Measurements from ENCODE around the gene DDX59.

The DDX59 gene

DNA sequence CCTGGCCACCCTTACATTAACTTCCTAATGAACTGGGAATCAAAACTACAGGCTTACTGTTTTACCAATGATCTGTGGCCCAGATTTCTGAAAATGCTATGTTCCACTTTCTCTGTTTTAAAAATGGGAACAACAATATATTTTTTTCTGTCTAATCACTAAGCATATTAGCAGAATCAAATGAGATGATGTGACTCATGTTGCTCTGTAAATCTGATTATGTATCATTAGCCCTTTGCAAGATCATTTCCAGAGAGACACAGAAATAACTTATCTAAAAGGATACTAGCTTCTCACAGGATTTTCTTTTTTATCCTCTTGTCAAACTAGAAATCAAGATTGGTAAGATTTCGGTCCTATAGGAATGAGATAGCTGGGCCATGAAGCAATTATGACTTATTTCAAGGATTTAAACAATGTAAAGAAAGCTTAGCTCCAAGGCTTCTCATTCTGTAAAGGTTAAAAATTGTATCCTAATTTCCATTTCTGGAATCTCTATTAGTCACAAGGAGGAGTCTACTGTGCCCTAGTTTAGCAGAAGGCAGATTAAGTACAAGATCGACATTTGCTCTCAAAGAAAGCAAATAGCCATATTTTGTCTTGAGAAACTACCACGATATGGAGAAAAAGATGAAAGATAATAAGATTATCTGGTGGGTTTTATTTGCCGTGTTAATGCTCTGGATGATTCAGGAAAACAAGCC is 36.6 kb upstream of the DDX59 start:
- H3K79me2 ChIP-seq (ENCODE audit: insufficient read depth, low read length): no peaks in the 10 kb centered on the region
- H3K27ac ChIP-seq (ENCODE audit: low read length): no peak overlapping the region
- no peaks in the 10 kb centered on the region for H4K20me1 ChIP-seq (ENCODE audit: insufficient read depth, low read length)
- no peak overlapping the region for H3K4me2 ChIP-seq (ENCODE audit: insufficient read depth, low read length)
- H3K9me3 ChIP-seq (ENCODE audit: insufficient read depth, low read length, severe bottlenecking): no peaks in the 10 kb centered on the region
- DNase-seq (no peak), ATAC-seq (ENCODE audit: insufficient read depth, low read depth) (no peak)
- H3K36me3 ChIP-seq (ENCODE audit: insufficient read depth, low read length): no peaks in the 10 kb centered on the region
- TF ChIP-seq EZH2 (IDR thresholded peaks at IDR 0.05; ENCODE audit: borderline replicate concordance, low read depth, low read length, severe bottlenecking): no peak
- H3K9ac ChIP-seq (ENCODE audit: low read depth, low read length): no peak overlapping the region
- H2AFZ ChIP-seq (ENCODE audit: low read depth, low read length): no peak overlapping the region
- no peaks in the 10 kb centered on the region for H3K4me1 ChIP-seq (ENCODE audit: insufficient read depth, low read length)
- H3K27me3 ChIP-seq (ENCODE audit: insufficient read depth, low read length, poor library complexity): no peaks in the 10 kb centered on the region
- no peak overlapping the region for H3K4me3 ChIP-seq (ENCODE audit: low read depth in 1 of 2, low read length in 2 of 2)

DNA sequence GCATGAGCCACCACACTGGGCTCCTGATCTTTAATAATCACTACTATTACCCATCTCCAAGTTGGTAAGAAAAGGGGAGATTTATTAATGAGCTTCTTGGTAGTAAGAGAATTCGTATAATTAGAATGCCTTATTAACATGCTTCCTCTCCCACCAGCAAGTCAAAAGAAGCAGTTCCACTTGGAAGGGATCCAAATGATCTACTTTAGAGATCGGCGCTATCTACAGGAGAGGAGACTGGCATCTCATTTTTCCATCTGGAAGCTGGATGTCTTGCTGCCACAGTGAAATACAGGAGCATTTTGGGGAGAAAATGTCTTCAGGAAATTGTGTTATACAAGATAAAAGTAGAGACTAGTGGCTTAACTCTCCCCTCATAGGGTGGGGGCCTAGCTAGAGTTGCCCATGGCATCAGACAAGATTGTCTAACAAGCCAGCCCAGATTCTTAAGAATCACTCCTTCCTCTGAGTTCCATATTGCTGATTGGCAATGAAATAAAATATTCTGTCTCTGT is 35.3 kb upstream of the DDX59 start:
- peaks cover 4% of the 10 kb centered on the region for H3K4me1 ChIP-seq (ENCODE audit: insufficient read depth, low read length)
- ATAC-seq (ENCODE audit: insufficient read depth, low read depth) (no peak), DNase-seq (no peak)
- H3K27ac ChIP-seq (ENCODE audit: low read length): no peak overlapping the region
- no peaks in the 10 kb centered on the region for H3K36me3 ChIP-seq (ENCODE audit: insufficient read depth, low read length)
- no peaks in the 10 kb centered on the region for H3K79me2 ChIP-seq (ENCODE audit: insufficient read depth, low read length)
- no peaks in the 10 kb centered on the region for H4K20me1 ChIP-seq (ENCODE audit: insufficient read depth, low read length)
- H2AFZ ChIP-seq (ENCODE audit: low read depth, low read length): no peak overlapping the region
- H3K4me2 ChIP-seq (ENCODE audit: insufficient read depth, low read length): no peak overlapping the region
- H3K4me3 ChIP-seq (ENCODE audit: low read depth in 1 of 2, low read length in 2 of 2): no peak overlapping the region
- no peaks in the 10 kb centered on the region for H3K9me3 ChIP-seq (ENCODE audit: insufficient read depth, low read length, severe bottlenecking)
- no peak overlapping the region for H3K9ac ChIP-seq (ENCODE audit: low read depth, low read length)
- no peaks in the 10 kb centered on the region for H3K27me3 ChIP-seq (ENCODE audit: insufficient read depth, low read length, poor library complexity)
- TF ChIP-seq EZH2 (IDR thresholded peaks at IDR 0.05; ENCODE audit: borderline replicate concordance, low read depth, low read length, severe bottlenecking): no peak
- TF ChIP-seq, protein P1, sequence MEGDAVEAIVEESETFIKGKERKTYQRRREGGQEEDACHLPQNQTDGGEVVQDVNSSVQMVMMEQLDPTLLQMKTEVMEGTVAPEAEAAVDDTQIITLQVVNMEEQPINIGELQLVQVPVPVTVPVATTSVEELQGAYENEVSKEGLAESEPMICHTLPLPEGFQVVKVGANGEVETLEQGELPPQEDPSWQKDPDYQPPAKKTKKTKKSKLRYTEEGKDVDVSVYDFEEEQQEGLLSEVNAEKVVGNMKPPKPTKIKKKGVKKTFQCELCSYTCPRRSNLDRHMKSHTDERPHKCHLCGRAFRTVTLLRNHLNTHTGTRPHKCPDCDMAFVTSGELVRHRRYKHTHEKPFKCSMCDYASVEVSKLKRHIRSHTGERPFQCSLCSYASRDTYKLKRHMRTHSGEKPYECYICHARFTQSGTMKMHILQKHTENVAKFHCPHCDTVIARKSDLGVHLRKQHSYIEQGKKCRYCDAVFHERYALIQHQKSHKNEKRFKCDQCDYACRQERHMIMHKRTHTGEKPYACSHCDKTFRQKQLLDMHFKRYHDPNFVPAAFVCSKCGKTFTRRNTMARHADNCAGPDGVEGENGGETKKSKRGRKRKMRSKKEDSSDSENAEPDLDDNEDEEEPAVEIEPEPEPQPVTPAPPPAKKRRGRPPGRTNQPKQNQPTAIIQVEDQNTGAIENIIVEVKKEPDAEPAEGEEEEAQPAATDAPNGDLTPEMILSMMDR (IDR thresholded peaks at IDR 0.05; ENCODE audit: borderline replicate concordance, extremely low read depth, low read length, poor library complexity, severe bottlenecking): no peak

DNA sequence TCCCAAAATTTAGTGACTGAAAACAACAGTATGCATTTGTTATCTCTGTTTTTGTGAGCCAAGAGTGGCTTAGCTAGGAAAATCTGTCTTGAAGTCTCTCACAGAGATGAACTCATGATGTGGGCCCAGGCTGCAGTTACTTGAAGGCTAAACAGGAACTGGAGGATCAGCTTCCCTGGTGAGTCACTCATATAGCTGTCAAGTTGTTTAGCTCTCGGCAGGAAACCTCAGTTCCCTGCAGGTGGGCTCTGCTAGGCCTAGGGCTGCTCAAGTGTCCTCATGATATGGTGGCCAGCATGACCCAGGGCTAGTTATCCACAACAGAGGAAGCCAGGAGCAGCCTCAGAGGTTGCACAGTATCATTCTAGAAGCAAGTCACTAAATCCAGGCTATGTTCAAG is 30.2 kb upstream of the DDX59 start:
- Histone ChIP-seq H4K20me1 (ENCODE audit: insufficient read depth, low read length) (no peaks in the 10 kb centered on the region), H3K4me3 (ENCODE audit: low read depth in 1 of 2, low read length in 2 of 2) (no peak overlapping the region), H3K4me2 (ENCODE audit: insufficient read depth, low read length) (no peak overlapping the region), H3K9me3 (ENCODE audit: insufficient read depth, low read length, severe bottlenecking) (no peaks in the 10 kb centered on the region), H3K4me1 (ENCODE audit: insufficient read depth, low read length) (peaks cover 14% of the 10 kb centered on the region), H3K27ac (ENCODE audit: low read length) (peak overlapping the region; percentile 12), H3K27me3 (ENCODE audit: insufficient read depth, low read length, poor library complexity) (no peaks in the 10 kb centered on the region), H2AFZ (ENCODE audit: low read depth, low read length) (no peak overlapping the region), H3K9ac (ENCODE audit: low read depth, low read length) (no peak overlapping the region), H3K79me2 (ENCODE audit: insufficient read depth, low read length) (no peaks in the 10 kb centered on the region), H3K36me3 (ENCODE audit: insufficient read depth, low read length) (no peaks in the 10 kb centered on the region)
- TF ChIP-seq EZH2 (IDR thresholded peaks at IDR 0.05; ENCODE audit: borderline replicate concordance, low read depth, low read length, severe bottlenecking): no peak
- TF ChIP-seq, protein P1 (IDR thresholded peaks at IDR 0.05; ENCODE audit: borderline replicate concordance, extremely low read depth, low read length, poor library complexity, severe bottlenecking): no peak
- peak; percentile 56 for DNase-seq
- ATAC-seq (ENCODE audit: insufficient read depth, low read depth): peak; percentile 99

DNA sequence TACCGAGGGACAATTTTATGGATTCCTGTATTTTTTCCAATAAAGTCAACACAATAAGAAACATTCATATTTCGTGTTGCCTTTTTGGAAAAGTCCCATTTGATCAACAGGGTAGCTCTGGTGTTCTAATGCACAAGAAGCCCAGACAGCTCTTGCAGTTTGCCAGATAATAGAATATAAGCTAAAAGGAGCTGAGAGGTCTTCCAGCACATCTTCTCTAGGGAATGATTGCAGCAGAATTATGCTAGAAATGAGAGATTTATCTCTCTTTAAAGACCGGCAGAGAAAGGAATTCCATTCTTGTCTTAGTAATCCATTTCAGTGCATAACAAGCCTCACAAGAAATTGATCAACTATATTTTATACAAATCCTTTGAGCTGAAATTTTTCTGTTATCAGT is 25.0 kb upstream of the DDX59 start:
- H4K20me1 ChIP-seq (ENCODE audit: insufficient read depth, low read length): no peaks in the 10 kb centered on the region
- no peak overlapping the region for H3K27ac ChIP-seq (ENCODE audit: low read length)
- H3K9ac ChIP-seq (ENCODE audit: low read depth, low read length): no peak overlapping the region
- ATAC-seq (ENCODE audit: insufficient read depth, low read depth) (no peak), DNase-seq (no peak)
- no peaks in the 10 kb centered on the region for H3K27me3 ChIP-seq (ENCODE audit: insufficient read depth, low read length, poor library complexity)
- H3K4me3 ChIP-seq (ENCODE audit: low read depth in 1 of 2, low read length in 2 of 2): no peak overlapping the region
- no peaks in the 10 kb centered on the region for H3K79me2 ChIP-seq (ENCODE audit: insufficient read depth, low read length)
- no peak overlapping the region for H3K4me2 ChIP-seq (ENCODE audit: insufficient read depth, low read length)
- no peaks in the 10 kb centered on the region for H3K36me3 ChIP-seq (ENCODE audit: insufficient read depth, low read length)
- peaks cover 7% of the 10 kb centered on the region; the same call in 1 of the 2 replicates for H3K4me1 ChIP-seq (ENCODE audit: insufficient read depth, low read length)
- no peak overlapping the region for H2AFZ ChIP-seq (ENCODE audit: low read depth, low read length)
- no peak for TF ChIP-seq EZH2 (IDR thresholded peaks at IDR 0.05; ENCODE audit: borderline replicate concordance, low read depth, low read length, severe bottlenecking)
- TF ChIP-seq, protein P1 (IDR thresholded peaks at IDR 0.05; ENCODE audit: borderline replicate concordance, extremely low read depth, low read length, poor library complexity, severe bottlenecking): no peak
- no peaks in the 10 kb centered on the region for H3K9me3 ChIP-seq (ENCODE audit: insufficient read depth, low read length, severe bottlenecking)

Data from DND-41 (cell line).